HepG2 (cell line): ENCODE data around the gene CAMTA1. TPM values are rescaled to one million over a fixed set of nuclear protein-coding genes. Genes with fewer than 3 reads are reported as not detected.

Experiments
- ATAC-seq: fragments of 200-7000 bp; cut with Tn5 transposase; 3 replicates; pipeline ENCODE4 v1.9.1; 2020; ENCODE audit warnings: mild to moderate bottlenecking, moderate library complexity
- BruUV-seq: library from RNA; stranded (reverse); fragments of 400-500 nt; replicated peaks from 2 replicates; lab custom pipeline; 2021; lab: Mats Ljungman, UMichigan
- CTCF ChIA-PET: fragments of 300-600 bp; formaldehyde crosslinking; extraction: SDS; loops from one replicate; lab custom pipeline; 2021; ENCODE audit warnings: low total read pairs, inconsistent platforms, low intra/inter-chr PET ratio; lab: Yijun Ruan, JAX
- POLR2A ChIA-PET: fragments of 350-600 bp; sonication (Branson Sonifier 250); formaldehyde crosslinking; loops from one replicate; lab custom pipeline; 2020; ENCODE audit warnings: antibody characterized with exemption, inconsistent platforms; lab: Yijun Ruan, JAX
- DNase-seq: peaks from one replicate; pipeline ENCODE4 v3.0.0-alpha.2; 2015; ENCODE audit warnings: low spot score
- FAIRE-seq: peaks from 3 replicates; lab custom pipeline; 2011; peaks lifted over from hg19 to GRCh38; lab: Jason Lieb, UNC
- H2AFZ ChIP-seq: one replicate; pipeline ENCODE4 v1.6.1; 2011; ENCODE audit warnings: low read length, inconsistent platforms
- H3K27ac ChIP-seq: fragments of 300-600 bp; 3 replicates; pipeline ENCODE4 v1.8.0; 2011; ENCODE audit warnings: mixed run types, mild to moderate bottlenecking, mixed read lengths, low read length, inconsistent platforms; ENCODE audit not compliant: insufficient read depth; ENCODE audit errors: extremely low read length
- H3K27me3 ChIP-seq, 2 experiments: fragments of 200-600 bp in 1 of 2; 2 replicates in 1 of 2; 3 replicates in 1 of 2; pipeline versions ENCODE4 v1.6.0 to v1.8.0; 2011; ENCODE audit warnings: low read length in 2 of 2, mild to moderate bottlenecking in 2 of 2, moderate library complexity in 2 of 2, inconsistent platforms in 1 of 2; ENCODE audit not compliant: insufficient read depth in 2 of 2, control insufficient read depth in 1 of 2
- H3K36me3 ChIP-seq, 2 experiments: fragments of 200-600 bp in 1 of 2; replicated peaks in 1 of 2; 2 replicates in 1 of 2; 3 replicates in 1 of 2; pipeline versions ENCODE4 v1.5.1 to v1.8.0; 2011; ENCODE audit warnings: low read length in 2 of 2, inconsistent platforms in 1 of 2; ENCODE audit not compliant: insufficient read depth in 2 of 2, control insufficient read depth in 1 of 2
- H3K4me1 ChIP-seq: 2 replicates; pipeline ENCODE4 v1.5.1; 2012; ENCODE audit warnings: low read length, inconsistent platforms; ENCODE audit not compliant: insufficient read depth
- H3K4me2 ChIP-seq: 2 replicates; pipeline ENCODE4 v1.6.0; 2011; ENCODE audit warnings: low read depth, low read length, inconsistent platforms
- H3K4me3 ChIP-seq, 3 experiments: fragments of 200-600 bp in 1 of 3; sonication (generic), shearing (Covaris generic) in 1 of 3; replicated peaks in 1 of 3; 2 replicates each; pipeline ENCODE4 v1.5.1; 2011 to 2016; ENCODE audit warnings: low read length in 3 of 3, inconsistent platforms in 2 of 3, low read depth in 2 of 3, mild to moderate bottlenecking in 2 of 3, control low read depth in 1 of 3, mixed read lengths in 1 of 3; ENCODE audit not compliant: insufficient read depth in 1 of 3
- H3K79me2 ChIP-seq: one replicate; pipeline ENCODE4 v1.6.1; 2011; ENCODE audit warnings: low read length, inconsistent platforms; ENCODE audit not compliant: insufficient read depth
- H3K9ac ChIP-seq: 2 replicates; pipeline ENCODE4 v1.6.0; 2011; ENCODE audit warnings: mild to moderate bottlenecking, low read depth, low read length, inconsistent platforms; ENCODE audit not compliant: insufficient read depth
- H3K9me3 ChIP-seq: 2 replicates; pipeline ENCODE4 v1.5.1; 2012; ENCODE audit warnings: mild to moderate bottlenecking, low read length
- H4K20me1 ChIP-seq: 2 replicates; pipeline ENCODE4 v1.6.0; 2011; ENCODE audit warnings: inconsistent platforms, mild to moderate bottlenecking, low read length, moderate library complexity; ENCODE audit not compliant: insufficient read depth
- EP300 ChIP-seq, 3 experiments: sonication (generic) in 1 of 3; formaldehyde crosslinking in 1 of 3; IDR thresholded peaks; 2 replicates each; pipeline versions ENCODE4 v1.5.1 to v1.6.1; 2011 to 2020; ENCODE audit warnings: low read depth in 2 of 3, low read length in 2 of 3, borderline replicate concordance in 1 of 3, improper control_type of control experiment in 1 of 3, mild to moderate bottlenecking in 1 of 3, missing genetic modification reagents in 1 of 3, moderate library complexity in 1 of 3
- KIAA2018 ChIP-seq: sonication (generic); formaldehyde crosslinking; IDR thresholded peaks from 2 replicates; pipeline ENCODE4 v1.5.0; 2020; ENCODE audit warnings: mild to moderate bottlenecking, missing genetic modification reagents, borderline replicate concordance
- MED13 ChIP-seq: sonication (generic); formaldehyde crosslinking; IDR thresholded peaks from 2 replicates; pipeline ENCODE4 v1.5.0; 2020; ENCODE audit warnings: missing genetic modification reagents
- PLSCR1 ChIP-seq: sonication (generic); formaldehyde crosslinking; IDR thresholded peaks from 2 replicates; pipeline ENCODE4 v1.5.0; 2020; ENCODE audit warnings: missing genetic modification reagents, mild to moderate bottlenecking, borderline replicate concordance
- SUZ12 ChIP-seq: fragments of 150-350 bp; IDR thresholded peaks from 2 replicates; pipeline ENCODE4 v1.6.1; 2014; ENCODE audit warnings: low read depth, low read length
- TCF7 ChIP-seq: sonication (generic); IDR thresholded peaks from 2 replicates; pipeline ENCODE4 v1.6.1; 2016; ENCODE audit warnings: antibody characterized with exemption, low read depth
- THAP8 ChIP-seq: sonication (generic); formaldehyde crosslinking; IDR thresholded peaks from 2 replicates; pipeline ENCODE4 v1.5.1; 2020; ENCODE audit warnings: missing genetic modification reagents, mild to moderate bottlenecking, borderline replicate concordance
- ZNF280D ChIP-seq: sonication (generic); formaldehyde crosslinking; IDR thresholded peaks from 2 replicates; pipeline ENCODE4 v1.5.1; 2020; ENCODE audit warnings: mild to moderate bottlenecking, missing genetic modification reagents
- WGBS: methylation state at CpG from one replicate; pipeline ENCODE4 v1.1.6; 2017; ENCODE audit warnings: low lambda C conversion rate; 5-methylcytosine and 5-hydroxymethylcytosine counted together
- in situ Hi-C: cut with HindIII; loops from 2 replicates; pipeline ENCODE4 v1.10.0; 2017; ENCODE audit warnings: low pct_unique_long_range_greater_than_20kb; ENCODE audit not compliant: extremely low pct_ligation_motif_present
- intact Hi-C: fragments of 100-400 bp; cut with micrococcal nuclease; formaldehyde crosslinking; loops from one replicate; pipeline ENCODE4 v1.10.0; 2022; ENCODE audit not compliant: unreplicated experiment
- polyA plus RNA-seq, 8 experiments: library from polyadenylated mRNA; depleted of rRNA in 3 of 8; stranded (reverse) in 7 of 8; unstranded in 1 of 8; fragments of >200 nt; fragmentation: Illumina TruSeq in 4 of 8; extraction: Trizol in 4 of 8; gene quantifications; 2 replicates each; pipeline versions ENCODE4 v1.2.1 to v1.2.3, GENCODE V29; 2011 to 2016; ENCODE audit warnings: low read depth in 4 of 8, missing spikeins in 1 of 8, mixed read lengths in 1 of 8; ENCODE audit not compliant: insufficient read depth in 1 of 8
- total RNA-seq, 5 experiments: library from RNA; depleted of rRNA; stranded (reverse); fragments of >200 nt; fragmentation: Illumina TruSeq; extraction: Trizol; gene quantifications; 2 replicates each; pipeline ENCODE4 v1.2.3, GENCODE V29; 2016; ENCODE audit warnings: low read depth in 1 of 5

Gene CAMTA1
- total and polyA plus RNA-seq, 2 of the 13 experiments (the other 11 are each of a cell fraction or from before 2014, with no cell fraction given) = 25.0 to 36.4 TPM

- in situ Hi-C loops = no loop called here
Observed at GRCh38 chr1:7505094-7505770, 720.0 kb downstream of the CAMTA1 start.

More at GRCh38 chr1:7505094-7505770, 720.0 kb downstream of the CAMTA1 start:
- ChIA-PET CTCF (no interaction called here), POLR2A (no interaction called here)
- Histone ChIP-seq H3K4me3 (no peak overlapping the region), H3K27me3 (peaks cover 0 to 3% of the 10 kb centered on the region in 2 experiments; a peak in 3 of 5 replicates), H3K4me2 (no peak overlapping the region), H3K9ac (no peak overlapping the region), H2AFZ (no peak overlapping the region), H3K27ac (no peak overlapping the region), H3K4me1 (peaks cover 13% of the 10 kb centered on the region), H4K20me1 (no peaks in the 10 kb centered on the region), H3K79me2 (no peaks in the 10 kb centered on the region), H3K36me3 (no peaks in the 10 kb centered on the region), H3K9me3 (no peaks in the 10 kb centered on the region)
- BruUV-seq = no TSS peak
- no CpG with 5 or more reads among the region's 14 CpGs for WGBS
- TF ChIP-seq PLSCR1 (CRISPR knock-in tag) = no peak
- TF ChIP-seq MED13 (CRISPR knock-in tag) = no peak
- TF ChIP-seq EP300 (IDR thresholded peaks at IDR 0.05; ENCODE audit: low read depth in 2 of 2, low read length in 2 of 2) = no peak
- no peak for TF ChIP-seq EP300 (CRISPR knock-in tag; IDR thresholded peaks at IDR 0.05; ENCODE audit: borderline replicate concordance)
- no peak for TF ChIP-seq ZNF280D (CRISPR knock-in tag)
- TF ChIP-seq TCF7 = no peak
- TF ChIP-seq SUZ12 = no peak
- no peak for TF ChIP-seq THAP8 (CRISPR knock-in tag)
- no peak for TF ChIP-seq KIAA2018 (CRISPR knock-in tag)
- DNase-seq = no peak
- no peak for FAIRE-seq
- intact Hi-C loops = no loop called here
- ATAC-seq = no peak
